KOPT-K1 (cell line): ENCODE results near the gene RSPH10B2.
"Not testable (repeated sequence)": the region's sequence is repeated elsewhere in the genome, so short reads cannot be mapped to it uniquely, and the experiment has no call there.

Experiments used
- H3K27ac ChIP-seq: fragments of 200-600 bp; sonication (generic); 2 replicates; pipeline ENCODE4 v1.5.1; 2016; ENCODE audit warnings: antibody characterized with exemption, mild to moderate bottlenecking, low read depth, low read length; ENCODE audit not compliant: poor library complexity, severe bottlenecking
- H3K36me3 ChIP-seq: fragments of 200-600 bp; sonication (generic); 2 replicates; pipeline ENCODE4 v1.5.1; 2017; ENCODE audit warnings: antibody characterized with exemption, mild to moderate bottlenecking, low read length, moderate library complexity; ENCODE audit not compliant: insufficient read depth
- H3K9me3 ChIP-seq: fragments of 200-600 bp; sonication (generic); 2 replicates; pipeline ENCODE4 v1.5.1; 2017; ENCODE audit warnings: antibody characterized with exemption, low read length, mild to moderate bottlenecking; ENCODE audit not compliant: insufficient read depth, poor library complexity, severe bottlenecking

The RSPH10B2 gene

DNA sequence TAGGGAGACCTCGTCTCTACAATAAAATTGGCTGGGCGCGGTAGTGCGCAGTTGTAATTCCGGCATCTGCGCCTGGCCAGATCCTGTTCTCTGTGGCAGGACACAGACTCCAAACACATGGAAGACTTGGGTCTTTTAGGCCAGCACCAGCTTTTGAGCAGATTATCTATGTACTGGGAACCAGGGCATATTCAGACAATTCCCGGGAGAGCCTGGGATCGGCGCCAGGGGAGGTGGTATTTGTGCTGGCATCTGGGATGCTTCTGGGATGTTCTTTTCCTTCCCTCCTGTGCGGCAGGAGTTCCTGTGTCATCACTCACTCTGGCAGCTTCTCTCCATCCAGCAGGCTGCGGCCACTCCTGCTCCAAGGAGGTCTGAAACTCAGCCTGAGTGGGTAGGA lies 15.5 kb upstream of the RSPH10B2 start:
- H3K27ac ChIP-seq, H3K9me3 ChIP-seq: not testable (repeated sequence)
- peaks cover 83% of the 10 kb centered on the region for H3K36me3 ChIP-seq

GRCh38 chr7:6744410-6745100 lies 9.3 kb upstream of the RSPH10B2 start:
- peaks cover 51% of the 10 kb centered on the region for H3K36me3 ChIP-seq
- H3K9me3 ChIP-seq, H3K27ac ChIP-seq: not testable (repeated sequence)

DNA sequence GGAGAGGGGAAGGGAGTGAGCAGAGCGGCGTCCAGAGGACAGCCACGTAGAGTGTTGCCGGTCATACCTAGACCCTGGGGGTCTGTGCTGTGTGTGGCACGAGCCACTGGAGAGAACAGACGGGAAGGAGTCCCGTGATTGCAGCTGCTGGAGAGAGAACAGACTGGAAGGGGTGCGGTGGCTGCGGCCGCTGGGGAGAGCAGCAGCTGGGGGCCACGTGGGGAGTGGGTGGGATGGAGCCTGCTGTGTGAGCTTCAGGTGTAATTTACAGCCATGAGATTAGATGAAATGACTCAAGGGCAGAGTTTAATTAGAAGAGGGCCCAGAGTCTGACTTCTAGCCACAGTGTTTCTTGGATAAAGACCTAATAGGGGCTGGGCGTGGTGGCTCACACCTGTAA lies 4.6 kb upstream of the RSPH10B2 start:
- H3K27ac ChIP-seq, H3K9me3 ChIP-seq: not testable (repeated sequence)
- peaks cover 30% of the 10 kb centered on the region for H3K36me3 ChIP-seq

GRCh38 chr7:6750173-6750572 lies 3.7 kb upstream of the RSPH10B2 start:
- H3K27ac ChIP-seq, H3K9me3 ChIP-seq: not testable (repeated sequence)
- peaks cover 26% of the 10 kb centered on the region for H3K36me3 ChIP-seq

GRCh38 chr7:6761186-6761585 lies 7.3 kb downstream of the RSPH10B2 start:
- H3K36me3 ChIP-seq, H3K9me3 ChIP-seq, H3K27ac ChIP-seq: not testable (repeated sequence)

GRCh38 chr7:6781581-6781980 lies 27.7 kb downstream of the RSPH10B2 start:
- H3K36me3 ChIP-seq, H3K27ac ChIP-seq, H3K9me3 ChIP-seq: not testable (repeated sequence)

DNA sequence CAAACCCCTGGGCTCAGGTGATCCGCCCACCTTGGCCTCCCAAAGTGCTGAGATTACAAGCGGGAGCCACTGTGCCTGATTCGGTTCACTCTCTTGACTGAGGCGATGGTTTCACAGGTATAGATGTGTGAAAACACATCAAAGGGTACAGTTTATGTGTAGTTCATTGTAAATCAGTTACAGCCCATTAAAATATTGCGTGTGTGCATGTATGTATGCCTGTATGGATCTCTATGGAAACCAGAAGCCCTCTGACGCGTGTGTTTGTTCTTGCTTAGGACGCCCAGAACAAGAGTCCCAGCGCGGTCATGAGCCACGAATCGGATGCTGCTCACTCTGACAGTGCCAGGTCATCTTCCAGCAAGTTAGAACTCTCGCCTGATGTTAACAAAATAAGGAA lies 35.5 kb downstream of the RSPH10B2 start:
- not testable (repeated sequence) for H3K36me3 ChIP-seq, H3K9me3 ChIP-seq, H3K27ac ChIP-seq

GRCh38 chr7:6792113-6792872 lies 38.4 kb downstream of the RSPH10B2 start:
- H3K27ac ChIP-seq, H3K9me3 ChIP-seq, H3K36me3 ChIP-seq: not testable (repeated sequence)

GRCh38 chr7:6794276-6794675 lies 40.4 kb downstream of the RSPH10B2 start:
- not testable (repeated sequence) for H3K9me3 ChIP-seq, H3K36me3 ChIP-seq, H3K27ac ChIP-seq

- not testable (repeated sequence) for H3K9me3 ChIP-seq, H3K36me3 ChIP-seq, H3K27ac ChIP-seq
Observed at GRCh38 chr7:6797218-6797617, 43.3 kb downstream of the RSPH10B2 start.

DNA sequence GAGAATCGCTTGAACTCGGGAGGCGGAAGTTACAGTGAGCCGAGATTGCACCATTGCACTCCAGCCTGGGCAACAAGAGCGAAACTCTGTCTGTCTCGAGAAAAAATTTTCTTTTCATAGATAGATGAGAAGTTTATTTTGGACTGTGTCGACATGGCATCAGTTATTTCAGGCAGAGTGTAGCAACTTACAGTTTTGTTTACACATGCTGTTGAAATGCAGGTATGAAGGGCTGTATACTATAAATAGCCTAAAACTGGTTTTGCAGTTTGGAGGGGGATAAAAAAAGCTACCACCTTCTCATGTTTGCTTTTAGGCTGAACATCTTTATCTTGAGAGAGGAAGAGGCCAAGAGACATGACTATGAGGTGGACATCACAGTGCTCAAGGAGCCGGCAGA lies 44.1 kb downstream of the RSPH10B2 start:
- not testable (repeated sequence) for H3K27ac ChIP-seq, H3K9me3 ChIP-seq, H3K36me3 ChIP-seq

DNA sequence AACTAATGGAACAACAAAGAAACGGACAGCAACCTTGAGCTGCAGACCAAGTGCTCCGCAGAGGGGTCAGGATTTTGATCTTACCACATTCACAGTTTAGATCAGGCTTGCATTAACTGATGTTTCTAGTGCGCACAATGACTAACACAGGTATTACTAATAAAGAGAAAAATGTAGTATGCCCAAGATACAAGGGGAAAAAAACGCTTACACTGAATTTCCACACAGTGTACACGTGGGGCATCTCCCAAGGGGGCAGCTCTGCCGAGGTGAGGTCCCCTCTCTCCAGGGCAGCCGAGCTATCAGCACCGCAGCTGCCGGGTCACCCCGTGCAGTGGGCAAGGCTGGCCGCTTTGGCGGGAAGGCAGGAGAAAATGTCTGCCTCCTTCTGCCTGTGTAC lies 46.0 kb downstream of the RSPH10B2 start:
- not testable (repeated sequence) for H3K27ac ChIP-seq, H3K36me3 ChIP-seq, H3K9me3 ChIP-seq

DNA sequence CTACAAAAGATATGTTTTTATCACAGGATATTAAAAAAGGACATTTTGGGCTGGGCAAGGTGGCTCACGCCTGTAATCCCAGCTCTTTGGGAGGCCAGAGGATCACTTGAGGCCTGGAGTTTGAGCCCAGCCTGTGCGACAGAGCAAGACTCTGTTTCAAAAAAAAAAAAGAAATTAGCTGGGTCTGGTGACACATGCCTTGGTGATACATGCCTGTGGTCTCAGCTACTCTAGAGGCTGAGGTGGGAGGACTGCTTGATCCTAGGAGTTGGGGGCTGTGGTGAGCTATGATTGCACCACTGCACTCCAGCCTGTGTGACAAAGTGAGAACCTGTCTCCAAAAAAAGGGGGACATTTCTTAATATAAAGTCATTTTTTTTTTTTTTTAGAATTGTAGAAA lies 46.4 kb downstream of the RSPH10B2 start:
- H3K27ac ChIP-seq, H3K36me3 ChIP-seq, H3K9me3 ChIP-seq: not testable (repeated sequence)

GRCh38 chr7:6807393-6807918 lies 53.6 kb downstream of the RSPH10B2 start:
- not testable (repeated sequence) for H3K27ac ChIP-seq, H3K9me3 ChIP-seq
- H3K36me3 ChIP-seq = peaks cover 22% of the 10 kb centered on the region

- H3K27ac ChIP-seq, H3K9me3 ChIP-seq: not testable (repeated sequence)
- peaks cover 25% of the 10 kb centered on the region for H3K36me3 ChIP-seq
Observed at GRCh38 chr7:6807959-6808358, 54.1 kb downstream of the RSPH10B2 start.

DNA sequence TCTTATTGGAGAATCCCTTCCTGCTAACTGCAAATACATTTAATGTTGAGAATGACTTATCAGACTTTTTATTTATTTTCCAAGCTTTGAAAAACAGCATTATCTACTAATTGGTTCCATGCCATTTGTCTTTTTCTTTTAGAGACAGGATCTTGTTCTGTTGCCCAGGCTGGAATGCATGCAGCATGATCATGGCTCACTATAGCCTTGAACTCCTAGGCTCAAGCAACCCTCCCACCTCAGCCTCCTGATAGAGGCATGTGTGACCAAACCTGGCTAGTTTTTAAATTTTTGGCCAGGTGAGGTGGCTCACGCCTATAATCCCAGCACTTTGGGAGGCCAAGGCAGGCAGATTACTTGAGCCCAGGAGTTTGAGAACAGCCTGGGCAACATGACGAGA lies 59.1 kb downstream of the RSPH10B2 start:
- H3K9me3 ChIP-seq, H3K27ac ChIP-seq: not testable (repeated sequence)
- peaks cover 70% of the 10 kb centered on the region for H3K36me3 ChIP-seq
